Uterus (tissue), 2 donors: Measurements from ENCODE around the gene ZNF440.

Experiments
- CTCF ChIP-seq, 4 experiments: fragments of 200-600 bp in 2 of 4; fragments of 450-650 bp in 2 of 4; sonication (generic) in 2 of 4; IDR thresholded peaks; one replicate each; pipeline ENCODE4 v1.5.1; 2016 to 2019; ENCODE audit warnings: antibody characterized with exemption in 4 of 4, mild to moderate bottlenecking in 2 of 4, moderate library complexity in 1 of 4
- POLR2A ChIP-seq, 2 donors: fragments of 450-650 bp; IDR thresholded peaks; one replicate each; pipeline ENCODE4 v1.6.1; 2016; ENCODE audit warnings: antibody characterized with exemption in 2 of 2, mild to moderate bottlenecking in 1 of 2, moderate library complexity in 1 of 2

GRCh38 chr19:11814700-11815035, 595 bp downstream of the ZNF440 start:
- TF ChIP-seq CTCF (IDR thresholded peaks at IDR 0.05), result no peak
- no peak for TF ChIP-seq POLR2A (IDR thresholded peaks at IDR 0.05)
